ENCODE data around the gene FTO. TPM values are rescaled to one million over a fixed set of nuclear protein-coding genes. Genes with fewer than 3 reads are reported as not detected.
A peak's percentile ranks its signal among the peaks of the same experiment; 100 is the strongest.
"Not testable (repeated sequence)": the region's sequence is repeated elsewhere in the genome, so short reads cannot be mapped to it uniquely, and the experiment has no call there.

Gene FTO
- polyA plus RNA-seq, 1 donor: 53.4 TPM

DNA sequence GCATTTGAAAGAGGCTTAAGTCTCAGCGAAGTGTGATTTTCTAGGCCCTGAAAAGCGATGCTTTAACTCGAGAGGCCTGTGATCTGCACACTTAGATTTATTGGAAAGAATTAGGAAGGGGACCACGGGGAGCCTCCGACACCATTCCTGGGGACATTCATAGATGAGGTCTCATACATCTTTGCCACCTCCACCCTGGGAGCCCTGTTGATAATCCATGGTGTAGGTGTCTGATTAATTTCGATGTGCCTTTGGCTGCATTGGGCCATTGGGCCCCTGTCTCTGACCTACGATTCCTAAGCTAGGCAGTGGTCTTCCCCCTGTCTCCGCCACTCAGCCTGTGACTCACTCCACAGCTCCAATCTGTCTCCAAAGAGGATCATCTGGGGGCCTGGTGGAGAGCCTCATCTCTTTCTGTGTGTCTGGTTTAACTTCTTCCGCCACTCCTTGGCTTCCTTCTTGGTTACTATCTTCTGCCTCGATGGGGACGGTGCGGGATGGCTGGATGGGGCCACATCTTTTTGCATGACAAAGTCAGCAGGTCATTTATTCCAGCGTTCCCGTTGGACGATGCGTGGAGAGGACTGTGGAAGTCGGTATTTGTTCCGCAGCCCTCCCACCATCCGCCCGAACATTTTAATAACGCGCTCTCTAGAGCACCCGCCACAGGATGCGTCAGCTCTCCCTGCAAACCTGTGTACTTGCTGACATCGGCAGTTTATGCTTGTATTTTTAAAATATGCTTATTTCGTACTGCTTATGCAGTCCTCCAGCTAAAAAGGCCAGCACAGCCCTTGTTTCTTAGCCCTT is 473.3 kb downstream of the FTO start:
- DNase-seq (ENCODE audit: low read depth): no peak

DNA sequence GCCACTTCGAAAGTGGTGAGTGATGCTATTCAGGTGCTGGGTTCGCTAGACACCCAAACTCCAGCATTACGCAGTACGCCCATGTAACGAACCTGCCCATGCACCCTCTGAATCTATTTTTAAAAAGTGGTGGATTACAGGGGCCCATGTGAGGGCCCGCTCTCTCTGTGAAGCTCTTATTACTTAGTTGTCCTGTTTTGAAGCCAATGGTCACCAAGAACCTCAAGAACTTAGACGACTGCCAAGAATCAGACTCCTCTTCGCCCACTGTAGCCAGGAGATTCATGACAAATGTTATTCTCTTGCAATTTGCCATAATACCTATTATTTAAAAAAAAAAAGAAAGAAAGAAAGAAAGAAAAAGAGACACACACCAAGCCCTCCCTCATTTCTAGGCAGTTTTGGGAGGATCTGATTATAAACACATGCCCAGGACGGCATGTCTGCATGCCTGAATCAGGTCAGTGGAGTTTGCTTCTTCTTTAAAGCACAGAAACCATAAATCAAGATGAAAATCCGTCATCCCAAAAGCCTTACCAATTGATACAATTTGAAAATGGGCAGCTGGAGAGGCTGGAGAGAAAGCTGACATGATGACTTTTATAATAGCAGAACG is 474.0 kb downstream of the FTO start:
- DNase-seq (ENCODE audit: low read depth): no peak

DNA sequence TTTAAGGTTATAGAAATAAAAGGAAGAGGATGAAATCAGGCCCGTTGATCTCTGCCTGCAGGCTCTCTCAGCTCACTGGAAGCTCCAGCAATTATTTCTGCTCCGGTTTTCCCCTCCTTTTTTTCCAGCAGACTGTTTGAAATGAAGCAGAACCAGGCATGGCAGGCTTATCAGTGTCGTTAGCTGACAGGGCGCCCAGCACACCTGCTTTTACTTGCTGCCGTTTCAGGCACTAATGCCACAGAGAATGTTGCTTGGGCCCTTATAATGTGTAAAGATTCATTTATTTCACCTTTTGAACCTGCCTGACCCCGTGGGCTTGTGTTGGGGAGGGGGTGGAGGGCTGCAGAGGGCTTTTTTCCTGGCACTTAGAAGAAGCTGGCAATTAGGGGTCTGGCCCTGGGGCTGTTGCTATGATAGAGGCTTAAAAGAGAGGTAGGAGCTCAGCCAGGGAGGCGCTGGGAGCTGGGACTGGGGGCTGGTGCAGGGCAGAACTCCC is 474.6 kb downstream of the FTO start:
- no peak for DNase-seq (ENCODE audit: low read depth)

DNA sequence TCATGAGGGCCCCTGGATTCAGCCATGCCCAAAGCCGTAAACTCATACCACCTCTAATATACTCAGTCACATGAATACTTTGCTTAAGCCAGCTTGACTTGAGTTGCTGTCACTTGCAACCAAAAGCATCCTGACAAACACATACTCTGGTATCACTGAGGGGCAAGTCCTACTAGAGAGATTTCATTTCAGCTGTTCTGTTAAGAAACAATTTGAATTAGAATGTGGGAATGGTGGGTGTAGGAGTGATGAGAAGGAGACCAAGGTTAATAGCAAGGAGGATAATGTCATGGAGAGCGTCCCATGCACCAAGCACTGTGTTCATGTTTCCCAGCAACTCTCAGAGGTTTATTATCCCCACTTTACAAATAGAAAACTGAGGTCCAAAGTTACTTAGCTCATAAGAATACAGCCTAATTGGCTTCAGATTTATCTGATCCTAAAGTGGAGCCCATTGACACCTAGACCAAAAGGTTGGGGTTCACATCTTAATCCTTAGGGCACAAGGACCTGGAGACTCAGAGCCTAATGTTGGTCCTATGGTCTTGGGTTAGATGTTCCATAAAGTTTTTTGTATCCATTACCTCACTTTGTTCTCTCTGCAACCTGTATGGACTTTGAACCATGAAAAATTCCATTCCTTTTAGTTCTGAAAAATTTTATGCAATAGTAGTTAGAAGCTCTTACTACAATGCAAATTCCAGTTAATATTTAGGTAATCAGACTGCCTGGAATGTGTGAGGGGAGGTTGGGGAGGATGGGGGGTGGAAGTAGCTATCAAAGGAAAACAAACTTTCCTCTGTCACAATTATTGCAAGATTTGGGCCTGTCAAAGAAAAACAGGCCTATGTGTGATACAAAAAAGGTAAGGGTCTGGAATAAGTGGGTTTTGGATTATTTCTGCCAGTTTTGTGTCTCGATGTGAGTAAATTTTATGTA is 476.7 kb downstream of the FTO start:
- DNase-seq (ENCODE audit: low read depth): no peak

DNA sequence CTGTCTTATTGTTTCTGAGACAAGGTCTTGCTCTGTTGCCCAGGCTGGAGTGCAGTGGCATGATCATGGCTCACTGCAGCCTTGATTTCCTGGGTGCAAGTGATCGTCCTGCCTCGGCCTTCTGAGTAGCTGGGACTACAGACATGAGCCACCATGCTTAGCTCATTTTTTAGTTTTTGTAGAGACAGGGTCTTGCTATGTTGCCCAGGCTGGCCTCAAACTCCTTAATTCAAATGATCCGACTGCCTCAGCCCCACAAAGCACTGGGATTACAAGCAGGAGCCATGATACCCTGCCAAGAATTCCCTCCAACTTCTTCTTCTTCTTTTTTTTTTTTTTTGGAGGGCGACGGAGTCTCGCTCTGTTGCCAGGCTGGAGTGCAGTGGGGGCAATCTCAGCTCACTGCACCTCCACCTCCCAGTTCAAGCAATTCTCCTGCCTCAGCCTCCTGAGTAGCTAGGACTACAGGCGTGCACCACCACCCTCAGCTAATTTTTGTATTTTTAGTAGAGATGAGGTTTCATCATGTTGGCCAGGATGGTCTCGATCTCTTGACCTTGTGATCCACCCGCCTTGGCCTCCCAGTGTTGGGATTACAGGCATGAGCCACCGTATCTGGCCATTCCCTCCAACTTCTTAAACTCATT is 477.9 kb downstream of the FTO start:
- DNase-seq (ENCODE audit: low read depth): not testable (repeated sequence)

DNA sequence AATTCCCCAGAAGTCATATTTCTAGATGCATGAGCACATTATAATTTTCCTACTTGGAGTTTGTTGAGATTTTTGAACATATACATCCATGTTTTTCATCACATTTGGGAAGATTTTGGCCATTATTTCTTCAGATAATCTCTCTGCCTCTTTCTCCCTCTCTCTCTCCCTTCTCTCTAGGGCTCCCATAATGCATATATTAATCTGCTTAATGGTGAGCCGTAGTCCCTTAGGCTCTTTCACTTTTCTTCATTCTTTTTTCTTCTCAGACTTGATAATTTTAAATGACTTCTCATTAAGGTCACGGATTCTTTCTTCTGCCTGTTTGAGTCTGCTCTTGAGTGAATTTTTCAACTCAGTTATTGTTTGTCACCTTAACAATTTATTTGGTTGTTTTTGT is 481.1 kb downstream of the FTO start:
- DNase-seq (ENCODE audit: low read depth): no peak

DNA sequence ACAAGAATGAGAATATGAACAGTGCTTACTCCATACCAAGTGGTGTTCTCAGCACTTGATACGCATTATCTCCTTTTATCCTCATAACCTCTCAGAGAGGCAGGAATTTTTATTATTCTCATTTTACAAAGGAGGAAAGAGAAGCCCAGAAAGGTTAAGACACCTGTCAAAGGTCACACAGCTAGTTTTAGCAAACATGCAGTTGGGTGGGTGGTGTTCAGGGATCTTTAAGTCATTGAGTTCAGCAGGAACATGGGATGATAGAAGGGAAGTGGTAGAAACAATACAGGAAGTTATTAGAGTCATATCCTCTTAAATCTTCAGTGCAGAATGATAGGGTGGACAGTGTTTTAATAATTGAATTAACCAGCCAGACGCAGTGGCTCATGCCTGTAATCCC is 487.2 kb downstream of the FTO start:
- DNase-seq (ENCODE audit: low read depth): no peak

DNA sequence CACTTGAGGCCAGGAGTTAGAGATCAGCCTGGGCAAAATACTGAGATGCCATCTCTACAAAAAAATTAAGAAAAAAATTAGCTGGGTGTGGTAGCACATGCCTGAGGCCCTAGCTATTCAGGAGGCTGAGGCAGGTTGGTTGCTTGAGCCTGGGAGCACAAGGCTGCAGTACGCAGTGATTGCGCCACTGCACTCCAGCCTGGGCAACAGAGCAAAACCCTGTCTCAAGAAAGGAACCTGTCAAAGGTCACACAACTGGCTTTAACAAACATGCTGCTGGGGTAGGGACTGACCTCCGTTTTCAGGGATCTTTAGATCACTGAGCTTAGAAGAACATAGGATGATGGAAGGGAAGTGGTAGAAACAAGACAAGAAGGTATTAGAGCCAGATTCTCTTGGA is 487.6 kb downstream of the FTO start:
- DNase-seq (ENCODE audit: low read depth): no peak

DNA sequence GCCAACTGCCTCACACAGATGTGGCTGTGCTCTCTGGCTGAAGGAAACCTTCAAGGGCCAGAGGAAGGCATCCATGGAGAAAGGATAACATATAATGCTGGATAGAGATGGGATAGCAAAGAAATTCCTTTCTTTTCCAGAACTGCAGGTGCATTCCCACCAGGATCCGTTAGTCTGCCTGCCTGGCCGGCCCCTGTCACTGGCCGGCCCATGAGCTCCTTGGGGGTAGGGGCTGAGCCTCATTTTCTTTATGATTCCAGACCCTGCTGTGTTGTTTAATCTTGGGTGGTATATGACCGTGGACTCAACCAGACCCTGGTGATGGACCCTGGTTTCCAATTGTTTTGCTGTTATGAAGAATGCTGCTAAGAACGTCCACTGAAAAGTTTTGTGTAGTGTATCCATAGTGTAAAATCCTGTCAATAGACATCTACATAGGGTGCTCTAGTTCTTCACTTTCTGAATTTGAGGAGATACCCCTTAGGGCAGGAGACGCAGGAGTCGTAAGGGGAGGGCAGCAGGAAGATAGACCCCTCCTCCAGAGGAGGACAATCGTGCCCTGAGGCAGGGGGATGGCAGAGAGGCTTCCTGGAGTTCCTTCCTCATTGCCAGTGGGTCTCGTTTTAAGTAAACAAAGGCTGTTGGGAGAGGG is 489.2 kb downstream of the FTO start:
- no peak for DNase-seq (ENCODE audit: low read depth)

DNA sequence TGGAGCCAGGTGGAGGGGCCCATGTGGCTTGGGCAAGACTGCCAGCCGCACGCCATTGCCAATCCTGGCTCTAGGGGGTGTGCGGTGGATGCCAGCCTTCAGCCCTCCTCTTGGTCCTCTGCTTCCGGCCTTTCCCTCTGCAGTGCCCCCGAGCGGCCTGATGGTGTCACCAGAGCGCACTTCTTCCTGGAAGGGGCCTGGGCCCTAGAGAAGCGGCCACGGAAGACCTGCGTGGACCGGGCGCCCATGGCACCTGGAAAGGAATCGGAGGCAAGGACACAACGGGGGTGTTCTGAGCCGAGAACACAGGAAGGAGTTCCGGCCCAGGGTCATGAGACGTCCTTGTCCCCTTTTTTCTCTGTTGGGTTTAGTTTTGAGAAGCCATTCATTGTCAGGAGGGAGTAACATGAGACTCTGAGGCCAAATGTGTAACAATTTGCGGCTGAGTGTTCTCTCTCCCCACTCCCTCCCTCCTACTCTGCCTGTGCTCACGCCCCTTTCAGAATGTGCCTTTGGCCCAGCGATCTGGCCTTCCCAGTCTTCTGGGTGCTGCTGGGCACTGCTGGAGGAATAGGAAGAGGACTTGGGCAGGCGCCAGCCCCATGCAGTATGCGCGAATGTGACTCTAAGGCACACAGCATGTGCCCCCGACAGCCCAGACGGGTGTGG is 489.8 kb downstream of the FTO start:
- peak; percentile 65 for DNase-seq (ENCODE audit: low read depth)

DNA sequence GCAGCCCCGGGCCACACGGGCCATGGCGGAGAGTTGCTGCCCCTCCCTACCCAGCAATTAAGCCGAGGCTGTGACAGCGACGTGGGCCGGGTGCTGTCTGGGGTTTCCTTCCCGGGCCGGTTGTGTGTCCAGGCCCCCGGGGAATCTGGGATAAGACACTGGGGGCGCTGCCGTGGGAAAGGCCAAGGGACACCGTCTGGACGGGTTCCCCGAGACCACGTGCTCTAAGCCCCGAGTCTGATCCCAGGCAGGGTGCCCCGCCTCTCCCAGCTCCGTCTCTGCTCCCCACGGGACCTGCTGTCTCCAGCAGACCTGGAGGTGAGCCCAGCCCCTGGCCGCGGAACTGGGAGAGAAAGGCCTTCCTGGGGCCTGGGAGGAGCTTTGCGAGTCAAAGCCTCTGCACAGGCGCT is 490.4 kb downstream of the FTO start:
- DNase-seq (ENCODE audit: low read depth): no peak

DNA sequence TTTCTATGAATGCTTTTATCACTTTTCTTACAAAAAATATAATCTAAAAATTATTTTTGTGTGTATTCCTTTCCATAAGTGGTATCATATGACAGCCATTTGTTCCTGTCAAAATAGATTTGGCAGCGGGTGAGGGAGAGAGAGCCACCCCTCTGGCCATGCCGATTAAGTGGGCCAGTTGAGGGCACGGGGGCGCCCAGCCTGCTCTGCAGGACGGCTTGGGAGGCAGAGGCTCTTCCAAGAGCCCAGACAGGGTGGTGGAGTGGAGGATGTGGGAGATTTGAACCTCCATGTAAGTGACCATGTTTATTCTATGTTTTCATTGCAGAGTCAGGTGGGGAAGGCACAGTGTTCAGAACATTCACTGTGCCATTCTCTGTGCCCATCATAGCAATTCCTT is 493.8 kb downstream of the FTO start:
- no peak for DNase-seq (ENCODE audit: low read depth)

DNA sequence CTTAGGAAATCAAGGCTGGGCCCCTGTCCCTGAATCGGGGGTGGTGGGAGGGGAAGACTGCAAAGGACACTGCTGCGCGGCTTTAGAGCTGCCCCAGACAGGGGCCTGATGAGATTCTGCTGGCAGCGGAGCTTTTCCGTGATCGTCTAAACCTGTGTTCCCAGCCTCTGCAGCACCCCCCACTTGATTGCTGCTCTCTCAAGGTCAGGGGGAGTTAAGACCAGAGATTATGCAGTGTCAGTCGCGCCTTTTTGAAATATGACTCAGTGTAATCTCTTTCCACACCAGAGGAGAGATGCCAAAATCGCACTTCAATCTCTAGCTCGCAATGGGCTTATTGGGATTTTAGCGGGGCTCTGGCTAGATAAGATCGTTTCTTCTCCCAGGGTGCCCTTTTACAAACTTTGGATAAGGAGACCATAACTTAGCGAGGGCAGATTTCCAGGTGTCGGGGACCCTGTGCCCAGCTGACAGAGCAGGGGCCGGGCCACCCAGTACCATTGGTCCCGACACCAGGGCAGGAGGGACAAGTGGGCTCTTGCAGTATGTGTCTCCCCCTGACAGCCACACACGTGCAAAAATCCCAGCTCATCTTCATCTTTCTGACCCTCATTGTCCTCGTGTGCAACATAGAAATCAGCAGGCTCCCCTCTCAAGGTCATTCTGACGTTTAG is 495.7 kb downstream of the FTO start:
- DNase-seq (ENCODE audit: low read depth): no peak

DNA sequence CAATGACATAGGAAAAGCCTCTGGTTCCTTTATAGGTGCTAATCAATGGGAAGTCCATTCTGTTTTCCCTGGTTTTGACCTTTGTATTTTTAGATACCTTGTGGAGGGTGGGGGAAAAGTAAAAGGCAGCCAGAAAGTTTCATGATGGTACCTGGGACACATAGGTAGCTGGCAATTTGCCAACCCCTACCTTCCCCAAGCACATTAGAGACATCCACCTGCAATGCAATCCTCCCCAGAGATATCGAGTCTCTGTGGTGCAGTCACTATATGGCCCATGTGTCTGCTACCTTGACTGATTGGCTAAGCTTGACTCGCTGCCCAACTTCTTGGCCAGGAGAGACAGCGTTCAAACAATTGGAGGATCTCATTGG is 496.2 kb downstream of the FTO start:
- DNase-seq (ENCODE audit: low read depth): no peak

DNA sequence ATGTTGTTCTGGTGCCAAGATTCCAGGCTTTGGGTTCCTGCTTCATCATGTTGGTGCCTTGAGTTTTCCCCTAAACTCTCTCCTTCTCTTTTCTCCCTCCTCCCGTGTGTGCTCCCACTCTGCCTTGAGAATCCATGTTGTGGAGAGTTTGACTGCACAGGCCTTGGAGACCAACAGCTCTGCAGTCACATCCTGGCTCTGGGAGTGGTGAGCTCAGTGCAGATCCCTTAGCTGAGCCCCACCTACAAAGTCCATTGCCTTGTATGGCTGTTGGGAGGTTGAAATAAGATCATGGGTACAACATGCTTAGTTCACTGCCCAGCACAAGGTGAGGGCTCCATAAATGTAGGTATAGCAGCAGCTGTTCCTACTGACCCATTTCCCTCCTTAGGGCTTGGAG is 496.8 kb downstream of the FTO start:
- no peak for DNase-seq (ENCODE audit: low read depth)

DNA sequence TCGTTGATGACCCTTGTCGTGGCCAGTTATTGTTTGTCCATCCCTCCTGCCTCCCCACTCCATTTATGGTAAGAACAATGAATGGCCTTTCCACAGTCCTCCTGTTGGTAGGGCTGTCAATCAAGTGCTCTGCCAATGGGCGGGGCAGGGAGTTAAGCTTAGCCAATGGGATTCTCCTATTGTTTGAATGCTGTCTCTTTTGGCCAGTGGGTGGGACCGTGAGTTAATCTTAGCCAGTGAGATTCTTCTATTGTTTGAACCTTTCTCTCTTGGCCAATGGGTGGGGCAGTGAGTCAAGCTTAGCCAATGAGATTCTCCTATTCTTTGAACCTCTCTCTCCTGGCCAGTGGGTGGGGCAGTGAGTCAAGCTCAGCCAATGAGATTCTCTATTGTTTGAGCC is 497.2 kb downstream of the FTO start:
- DNase-seq (ENCODE audit: low read depth): no peak
